ENCODE results near the gene IL21R.

The IL21R gene

GRCh38 chr16:27485126-27485525, 83.2 kb downstream of the IL21R start:
- TF ChIP-seq, protein P1, sequence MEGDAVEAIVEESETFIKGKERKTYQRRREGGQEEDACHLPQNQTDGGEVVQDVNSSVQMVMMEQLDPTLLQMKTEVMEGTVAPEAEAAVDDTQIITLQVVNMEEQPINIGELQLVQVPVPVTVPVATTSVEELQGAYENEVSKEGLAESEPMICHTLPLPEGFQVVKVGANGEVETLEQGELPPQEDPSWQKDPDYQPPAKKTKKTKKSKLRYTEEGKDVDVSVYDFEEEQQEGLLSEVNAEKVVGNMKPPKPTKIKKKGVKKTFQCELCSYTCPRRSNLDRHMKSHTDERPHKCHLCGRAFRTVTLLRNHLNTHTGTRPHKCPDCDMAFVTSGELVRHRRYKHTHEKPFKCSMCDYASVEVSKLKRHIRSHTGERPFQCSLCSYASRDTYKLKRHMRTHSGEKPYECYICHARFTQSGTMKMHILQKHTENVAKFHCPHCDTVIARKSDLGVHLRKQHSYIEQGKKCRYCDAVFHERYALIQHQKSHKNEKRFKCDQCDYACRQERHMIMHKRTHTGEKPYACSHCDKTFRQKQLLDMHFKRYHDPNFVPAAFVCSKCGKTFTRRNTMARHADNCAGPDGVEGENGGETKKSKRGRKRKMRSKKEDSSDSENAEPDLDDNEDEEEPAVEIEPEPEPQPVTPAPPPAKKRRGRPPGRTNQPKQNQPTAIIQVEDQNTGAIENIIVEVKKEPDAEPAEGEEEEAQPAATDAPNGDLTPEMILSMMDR (conservative IDR thresholded peaks at IDR 0.05; ENCODE audit: low read depth, low read length): no peak
- H3K4me3 ChIP-seq (ENCODE audit: low read depth, low read length): no peak overlapping the region
- DNase-seq (ENCODE audit: low read depth): no peak

DNA sequence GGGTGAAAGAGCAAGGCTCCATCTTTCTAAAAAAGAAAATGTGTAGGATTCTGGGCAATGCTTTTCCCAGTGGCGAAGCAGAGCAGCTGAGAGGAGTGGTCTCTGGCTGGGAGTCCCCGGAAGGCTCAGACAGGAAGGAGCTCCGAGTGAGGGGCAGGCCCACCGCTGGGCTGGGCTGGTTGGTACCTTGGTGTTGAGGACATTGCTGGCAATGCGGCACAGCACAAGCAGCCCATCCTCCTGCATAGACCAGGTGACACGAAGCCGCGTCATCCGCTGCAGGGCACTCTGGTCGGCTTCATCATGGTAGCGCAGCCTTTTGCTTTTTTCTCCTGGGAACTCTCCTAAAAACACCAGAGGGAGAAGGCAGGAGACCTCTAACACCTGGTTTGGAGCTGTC, 83.8 kb downstream of the IL21R start:
- H3K4me3 ChIP-seq (ENCODE audit: low read depth, low read length): no peak overlapping the region
- DNase-seq (ENCODE audit: low read depth): no peak
- TF ChIP-seq, protein P1 (conservative IDR thresholded peaks at IDR 0.05; ENCODE audit: low read depth, low read length): no peak

GRCh38 chr16:27486344-27486743, 84.4 kb downstream of the IL21R start:
- no peak overlapping the region for H3K4me3 ChIP-seq (ENCODE audit: low read depth, low read length)
- DNase-seq (ENCODE audit: low read depth): peak; percentile 26
- TF ChIP-seq, protein P1 (conservative IDR thresholded peaks at IDR 0.05; ENCODE audit: low read depth, low read length): no peak

DNA sequence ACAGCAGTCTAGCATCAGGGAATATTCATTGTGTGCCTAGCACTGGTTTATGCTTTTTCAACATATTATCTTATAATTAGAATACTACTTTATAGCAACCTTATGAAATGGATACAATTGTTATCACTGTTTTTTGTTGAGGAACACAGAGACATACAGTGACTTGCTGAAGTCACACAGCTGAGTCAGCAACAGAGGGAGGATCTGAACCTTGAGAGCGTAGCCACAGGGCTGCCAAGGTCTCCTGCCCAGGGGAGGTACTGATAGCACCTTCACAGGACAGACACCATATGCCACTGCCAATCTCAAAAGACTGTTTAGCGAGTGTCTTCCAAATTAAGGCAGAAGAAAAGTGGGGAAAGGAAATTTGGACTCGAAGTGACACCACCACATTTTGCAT, 84.8 kb downstream of the IL21R start:
- DNase-seq (ENCODE audit: low read depth): no peak
- no peak overlapping the region for H3K4me3 ChIP-seq (ENCODE audit: low read depth, low read length)
- TF ChIP-seq, protein P1 (conservative IDR thresholded peaks at IDR 0.05; ENCODE audit: low read depth, low read length): no peak

DNA sequence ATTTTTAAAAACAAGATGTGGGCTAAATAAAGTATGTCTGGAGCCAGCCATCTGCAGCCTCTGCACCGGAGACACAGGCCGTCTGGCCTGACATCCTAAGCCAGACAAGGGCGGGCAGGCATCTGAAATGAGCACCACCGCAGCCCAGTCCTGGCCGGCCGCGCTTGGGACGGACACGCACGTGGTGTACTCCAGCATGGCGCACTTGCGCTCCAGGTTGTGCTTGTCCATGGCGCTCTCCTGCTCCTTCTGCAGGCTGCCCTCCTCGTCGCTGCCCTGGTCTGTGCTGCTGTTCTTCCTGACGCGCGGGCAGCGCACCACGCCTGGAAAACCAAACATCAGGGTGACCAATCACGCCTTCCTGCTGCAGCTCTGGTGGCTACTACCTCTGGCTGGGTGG, 87.4 kb downstream of the IL21R start:
- TF ChIP-seq, protein P1 (conservative IDR thresholded peaks at IDR 0.05; ENCODE audit: low read depth, low read length): no peak
- DNase-seq (ENCODE audit: low read depth): no peak
- no peak overlapping the region for H3K4me3 ChIP-seq (ENCODE audit: low read depth, low read length)

DNA sequence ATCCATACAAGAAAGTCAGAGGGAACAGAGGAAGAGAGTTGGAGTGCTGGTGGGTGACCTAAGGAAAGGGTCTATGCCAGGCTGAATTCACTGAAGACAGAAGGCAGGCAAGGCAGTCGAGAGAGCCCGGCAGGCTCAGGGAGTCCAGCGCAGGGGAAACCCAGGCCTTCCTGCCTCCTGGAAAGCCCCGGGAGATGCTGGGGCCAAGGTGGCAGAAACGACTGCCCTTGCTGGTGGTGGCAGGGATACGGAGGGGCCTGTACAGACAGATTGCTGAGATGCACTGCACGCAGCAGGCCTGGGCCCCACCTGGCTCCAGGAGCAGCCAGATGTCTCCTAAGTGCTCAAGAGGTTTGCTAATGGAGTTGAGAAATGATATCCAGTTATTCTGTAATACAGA, 87.9 kb downstream of the IL21R start:
- TF ChIP-seq, protein P1 (conservative IDR thresholded peaks at IDR 0.05; ENCODE audit: low read depth, low read length): no peak
- no peak overlapping the region for H3K4me3 ChIP-seq (ENCODE audit: low read depth, low read length)
- no peak for DNase-seq (ENCODE audit: low read depth)

GRCh38 chr16:27491894-27492587, 90.1 kb downstream of the IL21R start:
- no peak for DNase-seq (ENCODE audit: low read depth)
- TF ChIP-seq, protein P1 (conservative IDR thresholded peaks at IDR 0.05; ENCODE audit: low read depth, low read length): no peak
- no peak overlapping the region for H3K4me3 ChIP-seq (ENCODE audit: low read depth, low read length)

Data from choroid plexus epithelial cell (primary cell).